Measurements from ENCODE around the gene PPP6R1. TPM values are rescaled to one million over a fixed set of nuclear protein-coding genes. Genes with fewer than 3 reads are reported as not detected.

Gene PPP6R1
- total RNA-seq, 2 experiments from 2014 or later: 172 to 182 TPM

- H3K4me3 Mint-ChIP-seq: no peak overlapping the region
- H3K27me3 ChIP-seq (ENCODE audit: control insufficient read depth in 1 of 2, insufficient read depth in 2 of 2, low read length in 2 of 2): no peaks in the 10 kb centered on the region
- ChIA-PET POLR2A (no interaction called here), CTCF (no interaction called here)
- peaks cover 74% of the 10 kb centered on the region for H3K36me3 ChIP-seq (ENCODE audit: insufficient read depth, low read length)
- peaks cover 93% of the 10 kb centered on the region for H3K36me3 Mint-ChIP-seq (ENCODE audit: low read depth)
- H3K4me1 ChIP-seq (ENCODE audit: insufficient read depth, low read length): no peaks in the 10 kb centered on the region
- H3K4me3 ChIP-seq (ENCODE audit: low read length): no peak overlapping the region
- no peak overlapping the region for H3K27ac ChIP-seq (ENCODE audit: low read depth in 1 of 2, low read length in 2 of 2)
- no peak for ATAC-seq (ENCODE audit: poor library complexity)
- H3K27ac Mint-ChIP-seq: no peak overlapping the region
- H3K9me3 ChIP-seq (ENCODE audit: control insufficient read depth in 1 of 2, insufficient read depth in 1 of 2, low read length in 2 of 2): no peaks in the 10 kb centered on the region
- no peaks in the 10 kb centered on the region for H3K9me3 Mint-ChIP-seq
- H3K4me1 Mint-ChIP-seq (ENCODE audit: low read depth): peaks cover 5% of the 10 kb centered on the region
- no peaks in the 10 kb centered on the region for H3K27me3 Mint-ChIP-seq
- intact Hi-C loops (cut with DNase I, micrococcal nuclease): no loop called here
- no peak for DNase-seq
- TF ChIP-seq, protein P1, sequence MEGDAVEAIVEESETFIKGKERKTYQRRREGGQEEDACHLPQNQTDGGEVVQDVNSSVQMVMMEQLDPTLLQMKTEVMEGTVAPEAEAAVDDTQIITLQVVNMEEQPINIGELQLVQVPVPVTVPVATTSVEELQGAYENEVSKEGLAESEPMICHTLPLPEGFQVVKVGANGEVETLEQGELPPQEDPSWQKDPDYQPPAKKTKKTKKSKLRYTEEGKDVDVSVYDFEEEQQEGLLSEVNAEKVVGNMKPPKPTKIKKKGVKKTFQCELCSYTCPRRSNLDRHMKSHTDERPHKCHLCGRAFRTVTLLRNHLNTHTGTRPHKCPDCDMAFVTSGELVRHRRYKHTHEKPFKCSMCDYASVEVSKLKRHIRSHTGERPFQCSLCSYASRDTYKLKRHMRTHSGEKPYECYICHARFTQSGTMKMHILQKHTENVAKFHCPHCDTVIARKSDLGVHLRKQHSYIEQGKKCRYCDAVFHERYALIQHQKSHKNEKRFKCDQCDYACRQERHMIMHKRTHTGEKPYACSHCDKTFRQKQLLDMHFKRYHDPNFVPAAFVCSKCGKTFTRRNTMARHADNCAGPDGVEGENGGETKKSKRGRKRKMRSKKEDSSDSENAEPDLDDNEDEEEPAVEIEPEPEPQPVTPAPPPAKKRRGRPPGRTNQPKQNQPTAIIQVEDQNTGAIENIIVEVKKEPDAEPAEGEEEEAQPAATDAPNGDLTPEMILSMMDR (IDR thresholded peaks at IDR 0.05): no peak
Observed at GRCh38 chr19:55230329-55230728, 28.5 kb downstream of the PPP6R1 start.

DNA sequence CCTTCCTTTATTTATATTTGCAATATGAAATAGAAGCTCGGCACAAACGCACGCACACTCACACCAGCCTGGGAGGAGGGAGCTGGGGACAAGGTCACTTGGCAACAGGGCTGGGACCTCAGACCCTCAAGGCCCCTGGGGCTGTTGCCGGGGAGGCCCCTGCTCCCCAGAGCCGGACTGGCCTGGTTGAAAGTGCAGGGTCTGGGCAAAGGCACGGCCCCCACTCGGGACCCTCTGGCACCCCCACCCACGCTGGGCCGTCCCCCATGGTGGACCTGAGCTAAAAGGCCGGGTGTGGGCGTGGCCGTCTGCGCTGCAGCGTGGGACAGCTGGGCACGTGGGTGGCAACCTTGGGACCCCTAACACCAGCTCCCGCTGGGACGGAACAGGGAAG, 29.0 kb downstream of the PPP6R1 start:
- TF ChIP-seq, protein P1 (IDR thresholded peaks at IDR 0.05): no peak
- intact Hi-C loops (cut with DNase I, micrococcal nuclease): no loop called here
- H3K36me3 Mint-ChIP-seq (ENCODE audit: low read depth): peaks cover 90% of the 10 kb centered on the region
- Histone ChIP-seq H3K4me1 (ENCODE audit: insufficient read depth, low read length) (no peaks in the 10 kb centered on the region), H3K9me3 (ENCODE audit: control insufficient read depth in 1 of 2, insufficient read depth in 1 of 2, low read length in 2 of 2) (no peaks in the 10 kb centered on the region), H3K36me3 (ENCODE audit: insufficient read depth, low read length) (peaks cover 73% of the 10 kb centered on the region), H3K27me3 (ENCODE audit: control insufficient read depth in 1 of 2, insufficient read depth in 2 of 2, low read length in 2 of 2) (no peaks in the 10 kb centered on the region), H3K27ac (ENCODE audit: low read depth in 1 of 2, low read length in 2 of 2) (no peak overlapping the region), H3K4me3 (ENCODE audit: low read length) (no peak overlapping the region)
- H3K27ac Mint-ChIP-seq: no peak overlapping the region
- no peak for DNase-seq
- no peaks in the 10 kb centered on the region for H3K9me3 Mint-ChIP-seq
- H3K4me3 Mint-ChIP-seq: no peak overlapping the region
- CTCF ChIA-PET: no interaction called here
- ATAC-seq (ENCODE audit: poor library complexity): no peak
- no peaks in the 10 kb centered on the region for H3K27me3 Mint-ChIP-seq
- POLR2A ChIA-PET: no interaction called here
- H3K4me1 Mint-ChIP-seq (ENCODE audit: low read depth): peaks cover 6% of the 10 kb centered on the region

GRCh38 chr19:55229145-55229788, 29.6 kb downstream of the PPP6R1 start:
- no peak overlapping the region for H3K4me3 Mint-ChIP-seq
- peaks cover 6% of the 10 kb centered on the region for H3K4me1 Mint-ChIP-seq (ENCODE audit: low read depth)
- no peaks in the 10 kb centered on the region for H3K9me3 Mint-ChIP-seq
- Histone ChIP-seq H3K9me3 (ENCODE audit: control insufficient read depth in 1 of 2, insufficient read depth in 1 of 2, low read length in 2 of 2) (no peaks in the 10 kb centered on the region), H3K27me3 (ENCODE audit: control insufficient read depth in 1 of 2, insufficient read depth in 2 of 2, low read length in 2 of 2) (no peaks in the 10 kb centered on the region), H3K36me3 (ENCODE audit: insufficient read depth, low read length) (peaks cover 68% of the 10 kb centered on the region), H3K27ac (ENCODE audit: low read depth in 1 of 2, low read length in 2 of 2) (no peak overlapping the region), H3K4me3 (ENCODE audit: low read length) (no peak overlapping the region), H3K4me1 (ENCODE audit: insufficient read depth, low read length) (no peaks in the 10 kb centered on the region)
- no peak overlapping the region for H3K27ac Mint-ChIP-seq
- peaks cover 85% of the 10 kb centered on the region for H3K36me3 Mint-ChIP-seq (ENCODE audit: low read depth)
- TF ChIP-seq, protein P1 (IDR thresholded peaks at IDR 0.05): no peak
- no peaks in the 10 kb centered on the region for H3K27me3 Mint-ChIP-seq
- no peak for ATAC-seq (ENCODE audit: poor library complexity)
- ChIA-PET POLR2A (no interaction called here), CTCF (no interaction called here)
- DNase-seq: no peak
- intact Hi-C loops (cut with DNase I, micrococcal nuclease): no loop called here

All from CD4-positive, alpha-beta T cell (primary cell).